Naive thymus-derived CD4-positive, alpha-beta T cell (primary cell): ENCODE measurements around the gene KLHDC2. TPM values are rescaled to one million over a fixed set of nuclear protein-coding genes. Genes with fewer than 3 reads are reported as not detected.
A peak's percentile ranks its signal among the peaks of the same experiment; 100 is the strongest.
"Not testable (repeated sequence)": the region's sequence is repeated elsewhere in the genome, so short reads cannot be mapped to it uniquely, and the experiment has no call there.

Source experiments
- ATAC-seq: fragments of 150-1000 bp; cut with Tn5 transposase; 2 replicates; pipeline ENCODE4 v1.10.0; 2021; ENCODE audit warnings: mild to moderate bottlenecking, moderate library complexity
- CTCF ChIA-PET: fragments of 350-600 bp; sonication (Branson Sonifier 250); formaldehyde crosslinking; loops from one replicate; lab custom pipeline; 2021; ENCODE audit warnings: antibody characterized with exemption; lab: Charles Lee
- POLR2A ChIA-PET: fragments of 350-600 bp; sonication (Branson Sonifier 250); formaldehyde crosslinking; loops from one replicate; lab custom pipeline; 2021; ENCODE audit warnings: antibody characterized with exemption, inconsistent platforms; lab: Charles Lee
- DNase-seq, 9 donors: peaks; one replicate each; pipeline versions ENCODE4 v3.0.0 to v3.0.0-alpha.2; 2020 to 2022; ENCODE audit warnings: mixed read lengths in 1 of 9
- H3K27ac ChIP-seq: one replicate; pipeline ENCODE4 v1.7.0; 2013; ENCODE audit warnings: mild to moderate bottlenecking, low read depth, low read length, moderate library complexity
- H3K27me3 ChIP-seq, 2 donors: one replicate each; pipeline ENCODE4 v1.7.0; 2013; ENCODE audit warnings: low read length in 2 of 2, mild to moderate bottlenecking in 2 of 2, moderate library complexity in 2 of 2; ENCODE audit not compliant: control insufficient read depth in 2 of 2, insufficient read depth in 2 of 2
- H3K36me3 ChIP-seq, 3 experiments: 1 replicate in 2 of 3; 2 replicates in 1 of 3; pipeline ENCODE4 v1.7.0; 2013; ENCODE audit warnings: low read length in 3 of 3, mild to moderate bottlenecking in 3 of 3, moderate library complexity in 1 of 3; ENCODE audit not compliant: insufficient read depth in 3 of 3, control insufficient read depth in 2 of 3
- H3K4me1 ChIP-seq, 2 donors: one replicate each; pipeline ENCODE4 v1.7.0; 2013; ENCODE audit warnings: low read length in 2 of 2, mild to moderate bottlenecking in 2 of 2, moderate library complexity in 1 of 2; ENCODE audit not compliant: control insufficient read depth in 2 of 2, insufficient read depth in 2 of 2
- H3K4me3 ChIP-seq: 2 replicates; pipeline ENCODE4 v1.7.0; 2013; ENCODE audit warnings: mild to moderate bottlenecking, low read length
- H3K9me3 ChIP-seq, 3 experiments: 1 replicate in 2 of 3; 2 replicates in 1 of 3; pipeline ENCODE4 v1.7.0; 2013; ENCODE audit warnings: low read length in 3 of 3; ENCODE audit not compliant: control insufficient read depth in 2 of 3
- H3K27ac Mint-ChIP-seq, 9 donors: one replicate each; pipeline ENCODE4 v1.8.0; 2020 to 2022; ENCODE audit warnings: mixed read lengths in 9 of 9, mild to moderate bottlenecking in 8 of 9, moderate library complexity in 5 of 9, inconsistent platforms in 2 of 9
- H3K27me3 Mint-ChIP-seq, 5 donors: one replicate each; pipeline ENCODE4 v1.8.0; 2021 to 2022; ENCODE audit warnings: mixed read lengths in 5 of 5, mild to moderate bottlenecking in 1 of 5
- H3K36me3 Mint-ChIP-seq, 5 donors: one replicate each; pipeline ENCODE4 v1.8.0; 2020 to 2022; ENCODE audit warnings: mixed read lengths in 5 of 5, mild to moderate bottlenecking in 3 of 5, inconsistent platforms in 1 of 5
- H3K4me1 Mint-ChIP-seq, 7 donors: one replicate each; pipeline ENCODE4 v1.8.0; 2020 to 2022; ENCODE audit warnings: mixed read lengths in 7 of 7, mild to moderate bottlenecking in 3 of 7, inconsistent platforms in 1 of 7
- H3K4me3 Mint-ChIP-seq, 10 donors: one replicate each; pipeline ENCODE4 v1.8.0; 2020 to 2022; ENCODE audit warnings: mild to moderate bottlenecking in 10 of 10, mixed read lengths in 10 of 10, moderate library complexity in 6 of 10, inconsistent platforms in 2 of 10
- H3K9me3 Mint-ChIP-seq, 11 donors: one replicate each; pipeline ENCODE4 v1.8.0; 2020 to 2022; ENCODE audit warnings: mixed read lengths in 11 of 11, mild to moderate bottlenecking in 4 of 11, inconsistent platforms in 1 of 11, moderate library complexity in 1 of 11
- intact Hi-C, 2 donors: fragments of 100-400 bp; cut with micrococcal nuclease; formaldehyde crosslinking; loops; one replicate each; pipeline ENCODE4 v1.15.1; 2023
- polyA plus RNA-seq, 2 donors: library from polyadenylated mRNA; unstranded; fragments of 300-500 nt; fragmentation: Illumina TruSeq; gene quantifications; one replicate each; pipeline ENCODE4 v1.2.3, GENCODE V29; 2021
- total RNA-seq, 6 experiments: library from RNA in 5 of 6; stranded (reverse) in 5 of 6; gene quantifications; 1 replicate in 5 of 6; 2 replicates in 1 of 6; pipeline ENCODE4 v1.2.3 and lab custom pipeline; 2021 to 2026

KLHDC2 gene
- total and polyA plus RNA-seq, 7 experiments from 2014 or later = 33.2 to 105 (median 89.3) TPM

GRCh38 chr14:49735669-49736068 is 32.3 kb upstream of the KLHDC2 start:
- H3K27me3 Mint-ChIP-seq, H3K4me3 ChIP-seq, H3K27ac ChIP-seq, H3K4me1 ChIP-seq, H3K9me3 Mint-ChIP-seq, H3K4me3 Mint-ChIP-seq, DNase-seq, CTCF ChIA-PET, intact Hi-C loops, H3K4me1 Mint-ChIP-seq, ATAC-seq, H3K9me3 ChIP-seq, H3K27me3 ChIP-seq, H3K27ac Mint-ChIP-seq: not testable (repeated sequence)
- H3K36me3 Mint-ChIP-seq = peaks cover 0 to 38% (median 17%) of the 10 kb centered on the region in 5 donors
- H3K36me3 ChIP-seq = peaks cover 0 to 16% (median 0%) of the 10 kb centered on the region in 3 experiments
- POLR2A ChIA-PET = interaction anchor here (0.6 to 1.8 kb wide), 3 partner anchors 8 to 77 kb away, joined by 4 to 8 read pairs (median 5); partner anchors contain the start of gene KLHDC2

GRCh38 chr14:49745191-49745590 is 22.8 kb upstream of the KLHDC2 start:
- Histone ChIP-seq H3K27ac (no peak overlapping the region), H3K27me3 (no peaks in the 10 kb centered on the region), H3K36me3 (peaks cover 0 to 31% (median 0%) of the 10 kb centered on the region in 3 experiments), H3K4me1 (no peaks in the 10 kb centered on the region), H3K9me3 (no peaks in the 10 kb centered on the region), H3K4me3 (no peak overlapping the region)
- ChIA-PET POLR2A (no interaction called here), CTCF (no interaction called here)
- no peak for ATAC-seq
- Mint-ChIP-seq H3K27ac (no peak overlapping the region), H3K27me3 (no peaks in the 10 kb centered on the region), H3K9me3 (no peaks in the 10 kb centered on the region), H3K36me3 (peaks cover 0 to 47% (median 23%) of the 10 kb centered on the region in 5 donors), H3K4me3 (no peak overlapping the region), H3K4me1 (peaks cover 0 to 1% (median 0%) of the 10 kb centered on the region in 7 donors)
- intact Hi-C loops = no loop called here
- no peak for DNase-seq

GRCh38 chr14:49746476-49746875 is 21.5 kb upstream of the KLHDC2 start:
- POLR2A ChIA-PET, H3K4me3 Mint-ChIP-seq, H3K4me1 Mint-ChIP-seq, H3K27ac ChIP-seq, H3K9me3 ChIP-seq, ATAC-seq, H3K27me3 ChIP-seq, intact Hi-C loops, DNase-seq, H3K4me3 ChIP-seq, H3K4me1 ChIP-seq, H3K9me3 Mint-ChIP-seq, H3K27me3 Mint-ChIP-seq, CTCF ChIA-PET: not testable (repeated sequence)
- H3K36me3 Mint-ChIP-seq = peaks cover 0 to 48% (median 23%) of the 10 kb centered on the region in 5 donors
- H3K27ac Mint-ChIP-seq = peak overlapping the region in 2 of 9 donors; percentile 4 to 48
- H3K36me3 ChIP-seq = peaks cover 0 to 30% (median 0%) of the 10 kb centered on the region in 3 experiments

- no peak for ATAC-seq
- intact Hi-C loops = no loop called here
- H3K27ac ChIP-seq = no peak overlapping the region
- H3K27me3 ChIP-seq = no peaks in the 10 kb centered on the region
- Mint-ChIP-seq H3K27me3 (peaks cover 0 to 18% (median 0%) of the 10 kb centered on the region in 5 donors), H3K4me3 (no peak overlapping the region), H3K36me3 (peaks cover 0 to 19% (median 7%) of the 10 kb centered on the region in 5 donors), H3K4me1 (peaks cover 0 to 2% (median 0%) of the 10 kb centered on the region in 7 donors), H3K9me3 (peaks cover 0 to 7% (median 4%) of the 10 kb centered on the region in 11 donors), H3K27ac (peak overlapping the region in 1 of 9 donors; percentile 41)
- ChIA-PET CTCF (no interaction called here), POLR2A (no interaction called here)
- H3K4me1 ChIP-seq = no peaks in the 10 kb centered on the region
- H3K4me3 ChIP-seq = no peak overlapping the region
- H3K36me3 ChIP-seq = no peaks in the 10 kb centered on the region
- no peak for DNase-seq
- H3K9me3 ChIP-seq = peaks cover 0 to 4% (median 0%) of the 10 kb centered on the region in 3 experiments
Observed at GRCh38 chr14:49754570-49755097, 13.3 kb upstream of the KLHDC2 start.

GRCh38 chr14:49755378-49755777 is 12.6 kb upstream of the KLHDC2 start:
- Mint-ChIP-seq H3K9me3 (peaks cover 0 to 7% (median 4%) of the 10 kb centered on the region in 11 donors), H3K27me3 (peaks cover 0 to 22% (median 0%) of the 10 kb centered on the region in 5 donors), H3K36me3 (peaks cover 0 to 19% (median 7%) of the 10 kb centered on the region in 5 donors), H3K27ac (no peak overlapping the region), H3K4me3 (no peak overlapping the region), H3K4me1 (peaks cover 0 to 5% (median 0%) of the 10 kb centered on the region in 7 donors)
- ATAC-seq (no peak), DNase-seq (no peak)
- Histone ChIP-seq H3K36me3 (no peaks in the 10 kb centered on the region), H3K27me3 (no peaks in the 10 kb centered on the region), H3K27ac (no peak overlapping the region), H3K9me3 (peaks cover 0 to 4% (median 0%) of the 10 kb centered on the region in 3 experiments), H3K4me3 (no peak overlapping the region), H3K4me1 (no peaks in the 10 kb centered on the region)
- POLR2A ChIA-PET = no interaction called here
- intact Hi-C loops = no loop called here
- CTCF ChIA-PET = no interaction called here

GRCh38 chr14:49761839-49762551 is 6.0 kb upstream of the KLHDC2 start:
- Histone ChIP-seq H3K9me3 (no peaks in the 10 kb centered on the region), H3K27ac (no peak overlapping the region), H3K27me3 (no peaks in the 10 kb centered on the region), H3K36me3 (no peaks in the 10 kb centered on the region), H3K4me3 (no peak overlapping the region), H3K4me1 (peaks cover 5% of the 10 kb centered on the region in 2 donors)
- Mint-ChIP-seq H3K4me1 (peaks cover 4 to 11% (median 8%) of the 10 kb centered on the region in 7 donors), H3K4me3 (no peak overlapping the region), H3K27me3 (peaks cover 0 to 11% (median 0%) of the 10 kb centered on the region in 5 donors), H3K9me3 (peaks cover 0 to 3% (median 0%) of the 10 kb centered on the region in 11 donors), H3K36me3 (peaks cover 0 to 13% (median 6%) of the 10 kb centered on the region in 5 donors), H3K27ac (no peak overlapping the region)
- CTCF ChIA-PET = interaction anchor here (0.6 kb wide), 1 partner anchor 87 kb away, joined by 3 read pairs; no protein-coding TSS in a partner anchor
- ATAC-seq = no peak
- POLR2A ChIA-PET = interaction anchor here (1.1 kb wide), 1 partner anchor 9 kb away, joined by 5 read pairs; no protein-coding TSS in a partner anchor
- no peak for DNase-seq
- intact Hi-C loops = loop anchor here in 1 of 2 donors (10.0 kb wide), 1 partner anchor 297 kb away; no protein-coding TSS in a partner anchor
